Gastroesophageal sphincter (tissue), 3 donors: ENCODE results near the gene POFUT2.

Experiments used
- EP300 ChIP-seq: sonication (generic); formaldehyde crosslinking; IDR thresholded peaks from one replicate; pipeline ENCODE4 v1.6.1; 2017; ENCODE audit warnings: antibody characterized with exemption, mild to moderate bottlenecking
- POLR2A ChIP-seq, 2 donors: fragments of 450-650 bp; IDR thresholded peaks; one replicate each; pipeline ENCODE4 v1.6.1; 2017; ENCODE audit warnings: antibody characterized with exemption in 2 of 2, mild to moderate bottlenecking in 2 of 2, moderate library complexity in 1 of 2
- TF ChIP-seq, protein P1 (sequence below), 4 experiments: fragments of 200-600 bp in 2 of 4; fragments of 450-650 bp in 2 of 4; sonication (generic) in 1 of 4; IDR thresholded peaks; one replicate each; pipeline ENCODE4 v1.5.1; 2017 to 2019; ENCODE audit warnings: antibody characterized with exemption in 4 of 4, mild to moderate bottlenecking in 2 of 4, moderate library complexity in 2 of 4

DNA sequence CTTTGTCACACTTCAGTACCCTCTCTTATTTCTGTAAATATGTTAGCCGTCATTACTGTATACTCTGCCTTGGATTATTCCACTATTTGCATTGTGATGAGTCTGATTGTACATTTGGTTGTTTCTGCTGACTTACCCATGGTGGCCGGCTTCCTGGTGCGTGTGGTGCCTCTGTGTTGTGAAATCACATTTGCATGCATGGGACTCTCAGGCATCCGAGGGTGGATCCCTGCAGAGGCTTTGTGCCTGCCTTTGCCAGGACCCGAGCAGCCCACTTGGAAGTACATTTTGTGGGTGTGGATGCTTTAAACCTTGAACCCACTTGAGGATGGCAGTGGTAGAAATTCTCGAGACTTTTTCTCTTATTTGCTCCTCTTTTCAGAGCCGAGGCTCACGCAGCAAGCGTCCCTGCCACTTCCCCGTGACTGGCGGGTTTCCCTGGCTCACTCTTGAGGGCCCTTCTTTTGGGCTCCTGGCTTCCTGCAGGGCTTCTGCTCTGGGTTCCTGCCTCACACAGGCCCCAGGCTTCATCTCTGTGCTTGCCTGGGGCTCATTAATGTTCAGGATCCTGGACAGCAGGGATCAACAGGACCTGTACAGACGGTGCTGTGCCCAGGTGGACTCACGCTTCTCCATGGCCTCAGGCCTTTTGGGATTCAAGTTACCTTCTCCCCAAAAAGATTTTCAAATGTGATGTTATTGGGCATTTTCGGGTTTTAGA, 36.6 kb downstream of the POFUT2 start:
- no peak for TF ChIP-seq POLR2A (IDR thresholded peaks at IDR 0.05)
- no peak for TF ChIP-seq EP300
- TF ChIP-seq, protein P1, sequence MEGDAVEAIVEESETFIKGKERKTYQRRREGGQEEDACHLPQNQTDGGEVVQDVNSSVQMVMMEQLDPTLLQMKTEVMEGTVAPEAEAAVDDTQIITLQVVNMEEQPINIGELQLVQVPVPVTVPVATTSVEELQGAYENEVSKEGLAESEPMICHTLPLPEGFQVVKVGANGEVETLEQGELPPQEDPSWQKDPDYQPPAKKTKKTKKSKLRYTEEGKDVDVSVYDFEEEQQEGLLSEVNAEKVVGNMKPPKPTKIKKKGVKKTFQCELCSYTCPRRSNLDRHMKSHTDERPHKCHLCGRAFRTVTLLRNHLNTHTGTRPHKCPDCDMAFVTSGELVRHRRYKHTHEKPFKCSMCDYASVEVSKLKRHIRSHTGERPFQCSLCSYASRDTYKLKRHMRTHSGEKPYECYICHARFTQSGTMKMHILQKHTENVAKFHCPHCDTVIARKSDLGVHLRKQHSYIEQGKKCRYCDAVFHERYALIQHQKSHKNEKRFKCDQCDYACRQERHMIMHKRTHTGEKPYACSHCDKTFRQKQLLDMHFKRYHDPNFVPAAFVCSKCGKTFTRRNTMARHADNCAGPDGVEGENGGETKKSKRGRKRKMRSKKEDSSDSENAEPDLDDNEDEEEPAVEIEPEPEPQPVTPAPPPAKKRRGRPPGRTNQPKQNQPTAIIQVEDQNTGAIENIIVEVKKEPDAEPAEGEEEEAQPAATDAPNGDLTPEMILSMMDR (IDR thresholded peaks at IDR 0.05): no peak
